NCI-H446 treated with DMSO at 0.1 percent for 48 hours (cell line): ENCODE measurements around the gene PLAGL2.
"Not testable (repeated sequence)": the region's sequence is repeated elsewhere in the genome, so short reads cannot be mapped to it uniquely, and the experiment has no call there.

Experiments used
- DNase-seq: peaks from one replicate; lab custom pipeline; 2025; lab: John Stamatoyannopoulos, UW

The PLAGL2 gene

GRCh38 chr20:32179934-32180333 is 27.6 kb downstream of the PLAGL2 start:
- DNase-seq, result no peak

- no peak for DNase-seq
These were observed 28.0 kb downstream of the PLAGL2 start for GRCh38 chr20:32179515-32179914.

- not testable (repeated sequence) for DNase-seq
These were observed 29.8 kb downstream of the PLAGL2 start for GRCh38 chr20:32177696-32178095.

- no peak for DNase-seq
These were observed 39.2 kb downstream of the PLAGL2 start for GRCh38 chr20:32168184-32168910.

- DNase-seq, result no peak
These were observed 40.0 kb downstream of the PLAGL2 start for GRCh38 chr20:32167552-32167951.

- no peak for DNase-seq
These were observed 41.6 kb downstream of the PLAGL2 start for GRCh38 chr20:32165836-32166545.

GRCh38 chr20:32164984-32165735 is 42.4 kb downstream of the PLAGL2 start:
- DNase-seq, result no peak

GRCh38 chr20:32163951-32164350 is 43.6 kb downstream of the PLAGL2 start:
- no peak for DNase-seq

- no peak for DNase-seq
These were observed 45.2 kb downstream of the PLAGL2 start for GRCh38 chr20:32162351-32162750.

- DNase-seq, result no peak
These were observed 47.2 kb downstream of the PLAGL2 start for GRCh38 chr20:32160341-32160740.

GRCh38 chr20:32159766-32160221 is 47.7 kb downstream of the PLAGL2 start:
- DNase-seq, result no peak

- no peak for DNase-seq
These were observed 48.4 kb downstream of the PLAGL2 start for GRCh38 chr20:32158943-32159660.

GRCh38 chr20:32158351-32158750 is 49.2 kb downstream of the PLAGL2 start:
- no peak for DNase-seq

GRCh38 chr20:32157611-32158010 is 49.9 kb downstream of the PLAGL2 start:
- DNase-seq, result no peak

GRCh38 chr20:32155017-32155981 is 52.2 kb downstream of the PLAGL2 start:
- no peak for DNase-seq

- DNase-seq, result no peak
These were observed 53.8 kb downstream of the PLAGL2 start for GRCh38 chr20:32153771-32154170.

- DNase-seq, result no peak
These were observed 54.3 kb downstream of the PLAGL2 start for GRCh38 chr20:32153156-32153665.

GRCh38 chr20:32152421-32153155 is 55.0 kb downstream of the PLAGL2 start:
- no peak for DNase-seq

- DNase-seq, result no peak
These were observed 57.2 kb downstream of the PLAGL2 start for GRCh38 chr20:32150291-32150848.
